HepG2 (cell line): ENCODE measurements around the gene BLVRB. TPM values are rescaled to one million over a fixed set of nuclear protein-coding genes. Genes with fewer than 3 reads are reported as not detected.

Experiments used
- ARID5B ChIP-seq: IDR thresholded peaks from 2 replicates; pipeline ENCODE4 v1.4.0; 2020; ENCODE audit warnings: mild to moderate bottlenecking, missing genetic modification reagents
- EP300 ChIP-seq, 3 experiments: sonication (generic) in 1 of 3; formaldehyde crosslinking in 1 of 3; IDR thresholded peaks; 2 replicates each; pipeline versions ENCODE4 v1.5.1 to v1.6.1; 2011 to 2020; ENCODE audit warnings: low read depth in 2 of 3, low read length in 2 of 3, borderline replicate concordance in 1 of 3, improper control_type of control experiment in 1 of 3, mild to moderate bottlenecking in 1 of 3, missing genetic modification reagents in 1 of 3, moderate library complexity in 1 of 3
- ETV5 ChIP-seq: IDR thresholded peaks from 2 replicates; pipeline ENCODE4 v1.6.1; 2018; ENCODE audit warnings: missing biosample characterization, missing genetic modification reagents, inconsistent platforms, borderline replicate concordance
- GTF3A ChIP-seq: sonication (generic); formaldehyde crosslinking; conservative IDR thresholded peaks from 2 replicates; pipeline ENCODE4 v1.4.0; 2020; ENCODE audit warnings: mild to moderate bottlenecking, missing genetic modification reagents
- HIVEP1 ChIP-seq: sonication (generic); formaldehyde crosslinking; IDR thresholded peaks from 2 replicates; pipeline ENCODE4 v1.4.0; 2020; ENCODE audit warnings: mild to moderate bottlenecking, missing genetic modification reagents
- KLF12 ChIP-seq: sonication (generic); formaldehyde crosslinking; IDR thresholded peaks from 2 replicates; pipeline ENCODE4 v1.4.0; 2020; ENCODE audit warnings: missing genetic modification reagents, borderline replicate concordance
- MIER2 ChIP-seq: IDR thresholded peaks from 2 replicates; pipeline ENCODE4 v1.6.1; 2016; ENCODE audit warnings: missing biosample characterization, missing genetic modification reagents
- MXD3 ChIP-seq: IDR thresholded peaks from 2 replicates; pipeline ENCODE4 v1.6.1; 2016; ENCODE audit warnings: mild to moderate bottlenecking, missing biosample characterization, missing genetic modification reagents
- POGK ChIP-seq: sonication (generic); formaldehyde crosslinking; conservative IDR thresholded peaks from 2 replicates; pipeline ENCODE4 v1.8.0; 2022; ENCODE audit warnings: mild to moderate bottlenecking, moderate library complexity, missing genetic modification reagents
- POLR2G ChIP-seq: fragments of 200-400 bp; formaldehyde crosslinking; IDR thresholded peaks from 2 replicates; pipeline ENCODE4 v1.6.1; 2018; ENCODE audit warnings: mild to moderate bottlenecking, low read depth, low read length, moderate library complexity
- RARA ChIP-seq: IDR thresholded peaks from 2 replicates; pipeline ENCODE4 v1.6.1; 2016; ENCODE audit warnings: missing genetic modification reagents, missing compliant biosample characterization
- SIN3A ChIP-seq: IDR thresholded peaks from 2 replicates; pipeline ENCODE4 v1.6.1; 2011; ENCODE audit warnings: low read depth, mild to moderate bottlenecking, control low read depth, low read length, borderline replicate concordance
- ZNF749 ChIP-seq: sonication (generic); formaldehyde crosslinking; IDR thresholded peaks from 2 replicates; pipeline ENCODE4 v1.8.0; 2022; ENCODE audit warnings: mild to moderate bottlenecking, missing genetic modification reagents, moderate library complexity, borderline replicate concordance
- ZSCAN31 ChIP-seq: sonication (generic); formaldehyde crosslinking; IDR thresholded peaks from 2 replicates; pipeline ENCODE4 v1.5.0; 2020; ENCODE audit warnings: low read depth, mild to moderate bottlenecking, missing genetic modification reagents
- polyA plus RNA-seq, 8 experiments: library from polyadenylated mRNA; depleted of rRNA in 3 of 8; stranded (reverse) in 7 of 8; unstranded in 1 of 8; fragments of >200 nt; fragmentation: Illumina TruSeq in 4 of 8; extraction: Trizol in 4 of 8; gene quantifications; 2 replicates each; pipeline versions ENCODE4 v1.2.1 to v1.2.3, GENCODE V29; 2011 to 2016; ENCODE audit warnings: low read depth in 4 of 8, missing spikeins in 1 of 8, mixed read lengths in 1 of 8; ENCODE audit not compliant: insufficient read depth in 1 of 8
- total RNA-seq, 5 experiments: library from RNA; depleted of rRNA; stranded (reverse); fragments of >200 nt; fragmentation: Illumina TruSeq; extraction: Trizol; gene quantifications; 2 replicates each; pipeline ENCODE4 v1.2.3, GENCODE V29; 2016; ENCODE audit warnings: low read depth in 1 of 5
- TF ChIP-seq, protein P1 (sequence below): sonication (generic); formaldehyde crosslinking; IDR thresholded peaks from 2 replicates; pipeline ENCODE4 v1.4.0; 2020; ENCODE audit warnings: mild to moderate bottlenecking, missing genetic modification reagents, borderline replicate concordance

BLVRB gene
- total and polyA plus RNA-seq, 2 of the 13 experiments (the other 11 are each of a cell fraction or from before 2014, with no cell fraction given): 25.9 to 51.4 TPM

DNA sequence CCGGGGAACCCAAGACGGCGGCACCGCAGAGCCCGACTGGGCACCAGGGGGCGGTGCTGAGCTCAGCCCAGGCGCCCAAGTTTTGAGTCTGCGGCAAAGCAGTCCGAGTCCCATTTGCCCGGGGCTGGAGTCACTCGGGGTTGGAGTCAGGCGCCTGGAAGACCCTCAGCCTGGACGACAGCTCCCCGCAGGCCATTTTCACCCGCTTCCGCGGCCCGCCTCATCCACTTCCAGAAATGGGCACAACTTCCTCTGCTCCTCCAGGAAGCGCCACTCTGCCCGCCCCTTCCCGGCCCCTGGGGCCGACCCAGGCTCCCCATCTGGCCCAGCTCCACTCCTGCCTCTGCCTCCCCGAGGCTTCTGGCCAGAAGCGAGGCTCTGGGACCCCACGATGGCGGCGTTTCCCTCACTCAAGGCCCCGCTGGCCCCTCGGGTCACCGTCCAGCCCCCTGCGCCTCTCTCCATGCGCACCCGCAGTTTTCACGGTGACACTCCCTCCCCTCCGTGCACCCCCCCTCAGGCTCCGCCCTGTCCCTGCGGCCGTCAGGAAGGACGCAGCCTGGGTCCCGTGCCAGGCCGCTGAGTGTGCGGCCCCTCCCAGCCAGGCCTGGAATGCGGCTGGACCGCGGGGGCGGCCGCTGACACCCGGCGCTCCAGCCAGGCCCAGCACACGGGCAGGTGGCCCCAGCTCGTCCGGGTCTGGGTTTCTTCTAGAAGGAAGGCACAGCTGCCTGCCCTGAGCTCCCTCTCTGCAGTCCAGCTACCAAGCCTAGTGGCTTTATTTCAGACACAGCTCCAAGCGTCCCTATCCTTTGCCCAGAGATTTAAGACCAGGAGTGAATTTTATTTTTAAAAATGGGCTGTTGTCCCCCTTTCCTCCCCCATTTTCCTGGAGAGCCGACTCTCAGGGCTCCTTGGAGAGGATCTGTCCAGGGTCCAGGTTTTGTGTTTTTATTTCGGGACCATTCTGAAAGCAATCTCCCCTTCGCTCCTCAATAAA is 44.5 kb downstream of the BLVRB start (continued):
- TF ChIP-seq SIN3A (0 out of 2 replicates have a peak, but pooled peaks have one; percentile 27), KLF12 (CRISPR knock-in tag) (peak; percentile 55; the same call in 1 of the 2 replicates), ETV5 (CRISPR knock-in tag) (peak; percentile 62; the same call in 1 of the 2 replicates), ARID5B (CRISPR knock-in tag) (peak; percentile 81), EP300 (IDR thresholded peaks at IDR 0.05; ENCODE audit: low read depth in 2 of 2, low read length in 2 of 2) (0 out of 4 replicates have a peak, but pooled peaks of 1 of the 2 experiments have one; percentile 19), EP300 (CRISPR knock-in tag; IDR thresholded peaks at IDR 0.05; ENCODE audit: borderline replicate concordance) (no peak), MIER2 (CRISPR knock-in tag) (peak; percentile 33; the same call in 1 of the 2 replicates), MXD3 (CRISPR knock-in tag) (peak; percentile 19; the same call in 1 of the 2 replicates), GTF3A (CRISPR knock-in tag) (no peak), RARA (CRISPR knock-in tag) (peak; percentile 48), POLR2G (peak; percentile 84), POGK (peak; percentile 87; the same call in 1 of the 2 replicates), ZNF749 (CRISPR knock-in tag) (peak; percentile 57; the same call in 1 of the 2 replicates), ZSCAN31 (CRISPR knock-in tag) (peak; percentile 87), HIVEP1 (CRISPR knock-in tag) (peak; percentile 85)
- TF ChIP-seq, protein P1, sequence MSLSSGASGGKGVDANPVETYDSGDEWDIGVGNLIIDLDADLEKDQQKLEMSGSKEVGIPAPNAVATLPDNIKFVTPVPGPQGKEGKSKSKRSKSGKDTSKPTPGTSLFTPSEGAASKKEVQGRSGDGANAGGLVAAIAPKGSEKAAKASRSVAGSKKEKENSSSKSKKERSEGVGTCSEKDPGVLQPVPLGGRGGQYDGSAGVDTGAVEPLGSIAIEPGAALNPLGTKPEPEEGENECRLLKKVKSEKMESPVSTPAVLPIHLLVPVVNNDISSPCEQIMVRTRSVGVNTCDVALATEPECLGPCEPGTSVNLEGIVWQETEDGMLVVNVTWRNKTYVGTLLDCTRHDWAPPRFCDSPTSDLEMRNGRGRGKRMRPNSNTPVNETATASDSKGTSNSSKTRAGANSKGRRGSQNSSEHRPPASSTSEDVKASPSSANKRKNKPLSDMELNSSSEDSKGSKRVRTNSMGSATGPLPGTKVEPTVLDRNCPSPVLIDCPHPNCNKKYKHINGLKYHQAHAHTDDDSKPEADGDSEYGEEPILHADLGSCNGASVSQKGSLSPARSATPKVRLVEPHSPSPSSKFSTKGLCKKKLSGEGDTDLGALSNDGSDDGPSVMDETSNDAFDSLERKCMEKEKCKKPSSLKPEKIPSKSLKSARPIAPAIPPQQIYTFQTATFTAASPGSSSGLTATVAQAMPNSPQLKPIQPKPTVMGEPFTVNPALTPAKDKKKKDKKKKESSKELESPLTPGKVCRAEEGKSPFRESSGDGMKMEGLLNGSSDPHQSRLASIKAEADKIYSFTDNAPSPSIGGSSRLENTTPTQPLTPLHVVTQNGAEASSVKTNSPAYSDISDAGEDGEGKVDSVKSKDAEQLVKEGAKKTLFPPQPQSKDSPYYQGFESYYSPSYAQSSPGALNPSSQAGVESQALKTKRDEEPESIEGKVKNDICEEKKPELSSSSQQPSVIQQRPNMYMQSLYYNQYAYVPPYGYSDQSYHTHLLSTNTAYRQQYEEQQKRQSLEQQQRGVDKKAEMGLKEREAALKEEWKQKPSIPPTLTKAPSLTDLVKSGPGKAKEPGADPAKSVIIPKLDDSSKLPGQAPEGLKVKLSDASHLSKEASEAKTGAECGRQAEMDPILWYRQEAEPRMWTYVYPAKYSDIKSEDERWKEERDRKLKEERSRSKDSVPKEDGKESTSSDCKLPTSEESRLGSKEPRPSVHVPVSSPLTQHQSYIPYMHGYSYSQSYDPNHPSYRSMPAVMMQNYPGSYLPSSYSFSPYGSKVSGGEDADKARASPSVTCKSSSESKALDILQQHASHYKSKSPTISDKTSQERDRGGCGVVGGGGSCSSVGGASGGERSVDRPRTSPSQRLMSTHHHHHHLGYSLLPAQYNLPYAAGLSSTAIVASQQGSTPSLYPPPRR (CRISPR knock-in tag): 0 out of 2 replicates have a peak, but pooled peaks have one; percentile 10
